Astrocyte of the spinal cord (primary cell): ENCODE results near the gene CD82.

ENCODE experiments used
- DNase-seq: peaks from one replicate; pipeline ENCODE4 v3.0.0; 2011; ENCODE audit warnings: low read depth, low spot score
- H3K4me3 ChIP-seq: 2 replicates; pipeline ENCODE4 v1.5.1; 2011; ENCODE audit warnings: low read depth, mild to moderate bottlenecking, low read length, moderate library complexity
- CTCF ChIP-seq: IDR thresholded peaks from 2 replicates; pipeline ENCODE4 v1.5.1; 2012; ENCODE audit warnings: low read depth, mild to moderate bottlenecking, low read length, inconsistent platforms
- in situ Hi-C: cut with HindIII; loops from 2 replicates; pipeline ENCODE4 v1.10.0; 2017; ENCODE audit warnings: low sequenced_read_pairs

CD82 gene

GRCh38 chr11:44522294-44522693 lies 43.2 kb upstream of the CD82 start:
- TF ChIP-seq CTCF: no peak
- no peak overlapping the region for H3K4me3 ChIP-seq
- in situ Hi-C loops: no loop called here
- no peak for DNase-seq

- in situ Hi-C loops: no loop called here
- TF ChIP-seq CTCF: no peak
Observed at GRCh38 chr11:44524346-44524745, 41.1 kb upstream of the CD82 start.

GRCh38 chr11:44524751-44525201 lies 40.7 kb upstream of the CD82 start:
- in situ Hi-C loops: loop anchor here (25.0 kb wide), 1 partner anchor 412 kb away; no protein-coding TSS in a partner anchor
- TF ChIP-seq CTCF: no peak
- DNase-seq: peak; percentile 21

More at GRCh38 chr11:44524346-44524745, 41.1 kb upstream of the CD82 start:
- H3K4me3 ChIP-seq: no peak overlapping the region
- DNase-seq: no peak

DNA sequence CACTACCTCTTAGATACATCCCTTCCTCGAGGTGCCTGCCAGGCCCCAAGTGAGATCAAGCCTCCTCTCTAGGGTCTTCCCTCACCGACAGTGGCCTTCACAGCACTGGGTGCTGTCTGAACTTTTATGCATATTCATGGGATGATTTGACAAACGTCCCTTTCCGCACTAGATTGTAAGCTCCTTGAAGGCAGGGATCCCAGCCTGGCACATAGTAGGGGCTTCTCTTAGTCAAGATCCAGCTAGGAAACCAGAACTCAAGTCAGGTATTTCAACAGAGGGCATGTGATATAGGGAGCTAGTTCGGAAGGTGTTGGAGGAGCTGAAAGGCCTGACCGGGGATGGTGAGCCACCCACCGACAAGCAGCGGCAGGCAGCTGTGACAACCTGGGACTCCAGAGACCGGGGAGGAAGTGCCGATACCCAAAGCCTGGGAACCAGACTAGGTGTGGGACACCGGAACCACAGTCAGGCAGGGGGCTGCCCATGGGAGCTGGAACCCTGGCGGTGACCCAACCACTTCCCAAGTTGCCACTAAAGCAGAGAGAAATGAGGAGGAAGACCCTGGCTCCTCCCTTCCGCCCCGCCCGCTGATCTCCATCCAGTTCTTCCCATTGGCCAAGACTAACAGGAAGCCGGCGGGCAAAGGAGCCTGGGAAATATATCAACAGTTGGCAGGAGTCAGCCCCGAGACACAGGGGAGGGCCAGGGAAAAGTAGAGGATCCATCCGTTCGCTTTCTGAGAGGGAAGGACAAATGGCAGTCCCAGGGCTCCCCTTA lies 39.8 kb upstream of the CD82 start:
- no peak overlapping the region for H3K4me3 ChIP-seq
- TF ChIP-seq CTCF: no peak
- in situ Hi-C loops: loop anchor here (25.0 kb wide), 1 partner anchor 413 kb away; no protein-coding TSS in a partner anchor
- DNase-seq: no peak

More at GRCh38 chr11:44524751-44525201, 40.7 kb upstream of the CD82 start:
- no peak overlapping the region for H3K4me3 ChIP-seq

DNA sequence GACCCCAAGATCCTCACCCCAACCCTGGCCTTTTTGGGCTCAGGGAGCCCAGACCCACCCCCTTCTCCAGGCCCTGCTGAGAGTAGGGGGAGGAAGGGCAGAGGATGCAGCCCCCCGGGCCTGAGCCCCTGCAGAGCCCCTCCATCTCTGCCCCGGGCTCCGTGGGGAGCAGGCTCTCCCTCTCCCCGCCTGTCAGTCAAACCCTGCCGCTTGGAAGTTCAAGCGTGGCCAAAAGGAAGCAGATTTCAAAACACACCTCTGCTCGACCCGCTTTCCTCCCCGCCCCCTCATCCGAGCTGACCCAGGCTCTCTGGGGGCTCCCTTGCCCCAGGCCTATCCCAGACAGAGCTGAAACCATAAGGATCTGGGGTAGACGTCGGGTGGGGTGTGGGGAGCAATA lies 39.0 kb upstream of the CD82 start:
- in situ Hi-C loops: loop anchor here (25.0 kb wide), 1 partner anchor 414 kb away; no protein-coding TSS in a partner anchor
- no peak for TF ChIP-seq CTCF
- no peak overlapping the region for H3K4me3 ChIP-seq
- no peak for DNase-seq

DNA sequence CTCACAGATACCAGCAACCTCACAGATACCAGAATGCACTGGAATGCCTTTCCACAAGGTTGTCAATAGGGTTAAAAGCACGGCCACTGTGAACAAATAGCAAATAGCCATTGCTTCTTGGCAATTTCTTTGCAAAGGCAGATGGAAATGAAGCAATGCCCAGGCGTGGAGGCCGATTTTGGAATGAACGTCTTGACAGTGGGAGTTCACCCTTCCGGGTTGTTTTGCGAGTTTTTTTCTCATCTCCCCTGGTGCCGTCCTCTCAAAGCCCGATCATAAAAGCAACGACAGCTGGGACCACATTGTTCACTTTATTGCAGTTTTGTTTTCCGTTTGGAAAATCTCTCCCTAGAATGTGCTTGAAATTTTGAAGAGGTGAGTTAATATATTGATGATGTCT lies 38.0 kb upstream of the CD82 start:
- no peak overlapping the region for H3K4me3 ChIP-seq
- TF ChIP-seq CTCF: no peak
- in situ Hi-C loops: loop anchor here (25.0 kb wide), 1 partner anchor 415 kb away; no protein-coding TSS in a partner anchor

More for the DNA sequence above, 38.0 kb upstream of the CD82 start:
- no peak for DNase-seq
